HTR-8/SVneo (cell line): ENCODE measurements around the gene CACNB3.

Source experiments
- DNase-seq: peaks from one replicate; pipeline ENCODE4 v3.0.0; 2011; ENCODE audit warnings: low spot score, mixed read lengths; ENCODE audit not compliant: insufficient read length
- FAIRE-seq: peaks from 2 replicates; lab custom pipeline; 2011; peaks lifted over from hg19 to GRCh38; lab: Jason Lieb, UNC

The CACNB3 gene

DNA sequence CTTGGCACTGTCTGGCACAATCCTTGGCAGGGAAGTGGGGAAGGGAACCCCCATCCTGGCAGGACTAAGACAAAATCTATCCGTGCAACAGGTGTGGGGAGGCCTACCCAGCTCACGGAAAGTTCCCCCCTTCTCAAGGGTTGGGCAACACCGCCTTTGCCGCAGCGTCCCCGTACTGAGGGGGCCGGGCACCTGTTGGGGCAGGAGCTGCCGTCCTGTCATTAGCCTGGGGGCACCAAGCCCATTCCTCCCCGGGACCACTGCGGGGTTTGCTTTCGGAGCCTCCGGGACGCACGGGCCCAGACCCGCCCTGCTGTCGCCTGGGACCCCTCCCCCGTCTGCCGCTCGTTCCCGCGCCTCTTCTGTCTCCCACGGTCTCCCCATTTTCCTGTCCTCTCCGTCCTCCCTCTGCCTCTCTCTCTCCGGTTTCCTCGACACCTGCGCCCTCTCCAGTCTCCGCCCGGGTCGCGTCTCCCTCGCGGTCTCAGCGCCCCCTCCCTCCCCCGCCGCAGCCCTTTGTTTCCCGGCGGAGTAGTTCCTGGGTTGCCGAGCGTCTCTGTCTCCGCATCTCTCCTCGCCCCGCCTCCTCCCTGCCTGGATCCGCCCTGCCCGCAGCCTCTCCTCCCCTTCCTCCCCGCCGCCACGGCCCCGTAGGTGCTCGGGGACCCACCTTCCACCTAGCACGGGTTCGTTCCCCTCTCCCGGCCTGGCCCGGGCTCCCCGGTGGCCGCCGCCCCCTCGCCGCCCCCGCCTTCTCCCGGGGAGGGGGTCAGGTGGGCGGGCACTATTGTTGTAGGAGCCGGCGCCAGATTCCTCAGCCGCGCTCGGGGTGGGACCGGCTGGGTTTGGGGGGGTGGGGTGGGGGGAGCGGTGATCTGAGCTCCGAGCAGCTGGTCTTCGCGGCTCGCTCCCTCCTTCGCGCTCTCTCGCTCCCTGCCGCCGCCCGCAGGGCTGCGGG is at the start of gene CACNB3:
CACNB3 (plus strand) TSS at position 624 of the 958 bp plus-strand sequence. CDS start 434 bp downstream, outside the sequence.
- peak; percentile 67 for DNase-seq
- no peak for FAIRE-seq

DNA sequence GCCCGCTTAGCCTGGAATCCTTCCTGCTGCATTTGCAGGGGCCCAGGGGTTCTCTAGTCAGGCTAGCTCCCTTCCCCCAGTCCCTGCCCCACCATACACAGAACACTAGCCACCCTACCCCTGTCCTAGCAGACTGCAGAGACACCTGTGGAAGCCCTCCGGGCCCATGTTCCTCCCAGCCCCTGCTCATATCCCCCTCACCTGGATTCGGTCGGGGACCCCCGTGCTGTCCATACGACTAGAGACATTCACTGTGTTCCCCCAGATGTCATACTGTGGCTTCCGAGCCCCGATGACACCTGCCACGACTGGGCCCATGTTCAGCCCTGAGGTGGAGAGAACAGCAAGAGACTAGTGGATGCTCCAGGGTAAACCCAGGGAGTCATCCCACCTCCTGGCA is 49.6 kb upstream of the CACNB3 start:
- FAIRE-seq = no peak
- no peak for DNase-seq

DNA sequence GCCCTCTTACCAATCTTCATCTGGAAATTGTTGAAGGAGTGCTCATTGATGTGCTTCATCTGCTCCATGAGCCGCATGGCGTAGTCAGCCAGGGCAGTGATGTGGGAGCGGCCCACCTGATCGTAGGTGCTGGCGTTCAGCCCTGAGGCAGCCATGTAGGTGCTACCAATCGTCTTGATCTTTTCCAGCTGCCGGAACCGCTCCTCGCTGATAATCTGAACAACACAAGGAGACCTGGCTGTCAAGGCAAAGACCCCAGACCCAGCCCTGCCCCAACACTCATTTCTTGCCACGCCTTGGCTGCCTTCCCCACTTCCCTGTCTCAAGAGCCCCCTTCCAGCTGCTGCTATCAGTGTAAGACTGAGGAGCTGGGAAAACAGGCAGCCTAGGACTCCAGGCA is 47.5 kb upstream of the CACNB3 start:
- no peak for FAIRE-seq
- no peak for DNase-seq

DNA sequence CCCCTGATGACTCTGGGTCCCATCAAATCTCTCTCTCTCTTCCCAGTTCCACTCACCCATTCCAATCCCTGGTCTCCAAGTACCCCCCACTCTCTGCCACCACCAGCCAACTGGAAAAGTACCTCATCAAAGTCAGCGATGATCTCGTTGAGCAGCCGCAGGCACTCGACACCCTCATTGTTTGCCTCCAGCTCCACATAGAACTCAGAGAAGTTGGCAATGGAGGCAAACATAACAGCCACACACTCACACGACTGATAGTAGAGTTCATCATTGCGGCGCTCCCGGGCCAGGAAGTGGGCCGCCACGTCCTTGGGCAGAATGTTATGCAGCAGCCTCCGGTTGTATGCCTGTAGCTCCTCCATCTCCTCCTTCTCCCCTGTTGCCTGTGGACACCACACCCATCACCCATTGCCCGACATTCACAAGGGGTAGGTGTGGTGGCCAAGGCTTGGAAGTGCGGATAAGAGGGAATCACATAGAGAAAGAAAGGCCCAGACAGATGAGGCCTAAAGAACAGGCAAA is 46.6 kb upstream of the CACNB3 start:
- FAIRE-seq (no peak), DNase-seq (no peak)

DNA sequence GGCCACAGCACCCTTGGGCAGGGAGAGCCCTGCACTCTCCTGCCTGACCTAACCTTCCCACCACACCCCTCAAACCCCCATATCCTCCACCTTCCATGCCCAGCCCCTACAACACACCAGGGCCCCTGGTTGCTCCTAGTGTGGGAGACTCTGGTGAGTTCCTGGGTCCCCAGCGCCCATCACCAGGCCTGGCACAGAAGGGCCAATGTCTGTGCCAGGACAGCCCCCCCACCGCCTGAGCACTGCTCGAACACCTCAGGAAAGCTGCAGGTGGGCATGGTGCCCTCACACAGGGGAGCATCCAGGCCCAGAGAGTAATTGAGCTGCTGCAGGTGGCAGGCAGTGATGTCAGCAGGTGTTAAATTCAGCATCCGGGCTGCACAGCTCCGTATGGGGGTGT is 44.6 kb upstream of the CACNB3 start:
- FAIRE-seq = no peak

DNA sequence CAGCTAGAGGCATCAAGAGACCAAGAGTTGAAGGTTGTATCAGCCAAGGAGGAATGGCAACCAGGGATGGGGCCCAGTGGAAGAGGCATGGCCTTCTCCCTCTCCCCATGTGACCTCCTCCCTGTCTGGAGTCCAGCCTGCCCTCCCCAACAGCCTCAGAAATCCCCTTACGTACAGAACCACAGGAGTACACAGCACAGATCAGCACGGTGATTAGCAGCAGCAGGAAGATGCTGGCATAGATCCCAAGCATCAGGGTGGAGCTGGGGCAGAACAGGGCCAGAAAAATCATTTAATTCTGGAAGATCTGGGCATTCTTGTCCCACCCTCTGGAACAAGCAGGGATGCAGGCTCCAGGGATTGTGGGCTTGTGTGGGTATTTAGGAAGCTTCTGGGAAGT is 43.8 kb upstream of the CACNB3 start:
- no peak for FAIRE-seq
- no peak for DNase-seq

More for the DNA sequence above, 44.6 kb upstream of the CACNB3 start:
- DNase-seq = no peak

DNA sequence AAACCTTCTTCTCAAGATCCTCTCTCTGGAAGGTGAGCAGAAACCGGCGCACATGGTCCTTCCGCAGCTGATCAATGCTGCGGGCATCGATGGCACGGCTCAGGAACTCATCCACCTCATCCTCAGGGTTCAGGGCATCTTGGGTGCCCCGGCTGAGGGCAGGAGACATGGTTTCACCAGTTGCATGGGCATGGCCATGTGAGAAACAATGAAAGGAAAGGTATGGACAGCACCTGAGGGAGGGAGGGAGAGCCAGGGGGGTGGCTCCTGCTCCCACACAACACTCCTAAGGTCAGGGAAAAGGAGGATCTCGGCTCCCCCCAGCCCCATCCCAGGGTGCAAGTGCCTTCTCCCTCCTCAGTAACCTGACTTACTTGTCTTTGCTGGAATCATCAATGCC is 43.0 kb upstream of the CACNB3 start:
- no peak for DNase-seq
- FAIRE-seq = no peak

DNA sequence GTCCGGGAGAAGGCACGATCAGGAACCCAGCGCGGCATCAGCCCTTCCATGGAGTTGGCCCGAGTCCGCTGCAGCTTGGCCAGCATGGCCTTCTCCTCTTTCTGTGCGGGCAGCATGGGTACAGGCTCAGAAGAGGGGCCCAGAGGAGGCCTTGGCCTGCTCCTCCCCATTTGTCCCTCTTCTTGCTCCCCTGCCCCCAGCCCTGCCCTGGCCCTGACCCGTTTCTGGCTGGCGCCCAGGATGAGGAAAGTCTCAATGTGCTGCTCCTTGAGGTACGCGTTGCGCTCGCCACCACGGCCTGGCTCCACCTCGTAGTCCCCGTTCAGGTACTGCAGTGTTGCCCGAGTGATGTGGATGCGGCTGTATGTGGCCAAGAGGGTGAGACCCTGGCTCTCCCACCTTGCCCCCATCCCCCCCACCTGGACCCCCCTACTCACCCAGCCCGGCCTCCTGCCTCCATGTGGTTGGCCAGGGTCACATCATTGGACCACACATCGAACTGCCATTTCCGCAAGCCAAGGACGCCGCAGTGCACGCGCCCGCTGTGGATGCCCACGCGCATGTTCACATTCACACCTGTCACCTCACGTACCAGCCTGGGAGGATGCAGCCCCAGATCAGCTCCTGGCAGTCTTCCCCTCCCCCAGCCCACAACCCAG is 42.2 kb upstream of the CACNB3 start:
- FAIRE-seq (no peak), DNase-seq (no peak)

DNA sequence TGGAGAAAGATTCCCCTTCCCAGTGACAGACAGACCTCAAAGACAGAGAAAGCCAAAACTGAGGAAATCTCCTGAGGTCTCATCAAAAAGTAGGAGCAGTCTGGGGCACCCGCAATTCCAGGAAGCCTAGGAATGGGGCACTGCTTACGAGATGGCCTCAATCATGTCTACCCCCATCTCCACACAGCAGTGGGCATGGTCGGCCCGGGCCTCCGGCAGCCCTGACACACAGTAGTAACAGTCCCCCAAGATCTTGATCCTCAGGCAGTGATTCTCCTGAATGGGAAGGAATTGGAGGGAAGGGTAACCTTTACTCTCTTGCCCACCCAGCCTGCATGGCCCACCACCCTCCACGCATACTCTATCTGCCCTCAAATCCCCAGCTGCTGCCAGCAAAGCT is 41.3 kb upstream of the CACNB3 start:
- DNase-seq (no peak), FAIRE-seq (no peak)

DNA sequence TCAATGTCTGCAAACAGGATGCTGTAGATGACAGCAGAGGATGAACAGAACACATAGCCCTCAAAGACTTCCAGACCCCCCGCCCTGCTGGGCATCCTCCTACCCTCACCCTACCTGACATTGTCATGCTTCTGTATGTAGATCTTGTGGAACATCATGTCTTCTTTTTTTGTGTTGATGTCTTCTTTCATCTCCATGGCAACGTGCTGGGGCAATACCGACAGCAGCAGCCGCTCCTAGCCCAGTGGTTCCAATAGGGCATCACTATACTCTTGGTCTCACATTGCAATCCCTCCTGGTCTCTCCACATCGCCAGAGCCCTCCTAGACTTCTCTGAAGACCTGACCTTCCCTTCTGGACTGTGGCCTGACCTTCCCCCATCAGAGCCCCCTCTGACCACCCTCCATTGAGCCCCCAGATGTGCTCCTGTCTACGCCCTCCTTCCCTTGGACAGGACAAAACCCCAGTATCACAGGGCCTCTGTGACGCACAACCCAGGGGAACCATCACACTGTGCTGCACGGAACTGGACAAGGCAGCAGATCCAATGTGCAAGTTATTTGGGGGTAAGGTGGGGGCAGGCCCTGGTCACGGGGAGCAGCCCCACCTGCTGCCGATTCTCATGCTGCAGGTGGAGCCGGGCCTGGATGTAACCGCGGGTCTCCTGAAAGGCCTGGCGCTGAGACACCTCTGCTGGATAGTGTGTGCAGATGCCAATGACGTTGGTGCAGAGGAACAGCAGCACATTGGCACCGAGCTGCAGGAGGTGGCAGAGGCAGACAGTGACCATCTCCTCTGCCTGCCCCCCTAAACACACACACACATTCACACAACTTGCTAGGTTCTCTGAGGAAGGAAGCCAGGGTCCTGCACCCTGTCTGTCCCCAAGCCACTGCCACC is 40.5 kb upstream of the CACNB3 start:
- no peak for DNase-seq
- FAIRE-seq = no peak

DNA sequence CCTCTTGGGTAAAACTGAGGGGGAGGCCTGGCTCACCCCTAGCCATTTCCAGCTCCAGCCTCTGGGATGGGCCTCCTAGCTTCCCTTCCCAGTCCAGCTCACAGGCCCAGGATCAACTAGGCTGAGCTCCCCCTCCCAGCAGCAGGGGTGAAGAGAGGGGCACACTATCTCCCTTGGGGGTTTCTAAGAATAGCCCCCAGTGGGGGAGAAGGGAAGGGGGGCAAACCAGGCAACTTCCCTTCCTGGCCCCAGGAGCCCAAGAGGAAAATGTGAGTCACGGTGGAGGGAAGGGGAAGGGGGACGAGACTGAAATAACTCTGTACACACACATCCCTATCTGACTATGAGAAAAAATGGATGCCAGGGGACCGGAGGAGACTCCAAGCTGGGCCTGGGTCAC is 38.4 kb upstream of the CACNB3 start:
- DNase-seq (no peak), FAIRE-seq (no peak)

DNA sequence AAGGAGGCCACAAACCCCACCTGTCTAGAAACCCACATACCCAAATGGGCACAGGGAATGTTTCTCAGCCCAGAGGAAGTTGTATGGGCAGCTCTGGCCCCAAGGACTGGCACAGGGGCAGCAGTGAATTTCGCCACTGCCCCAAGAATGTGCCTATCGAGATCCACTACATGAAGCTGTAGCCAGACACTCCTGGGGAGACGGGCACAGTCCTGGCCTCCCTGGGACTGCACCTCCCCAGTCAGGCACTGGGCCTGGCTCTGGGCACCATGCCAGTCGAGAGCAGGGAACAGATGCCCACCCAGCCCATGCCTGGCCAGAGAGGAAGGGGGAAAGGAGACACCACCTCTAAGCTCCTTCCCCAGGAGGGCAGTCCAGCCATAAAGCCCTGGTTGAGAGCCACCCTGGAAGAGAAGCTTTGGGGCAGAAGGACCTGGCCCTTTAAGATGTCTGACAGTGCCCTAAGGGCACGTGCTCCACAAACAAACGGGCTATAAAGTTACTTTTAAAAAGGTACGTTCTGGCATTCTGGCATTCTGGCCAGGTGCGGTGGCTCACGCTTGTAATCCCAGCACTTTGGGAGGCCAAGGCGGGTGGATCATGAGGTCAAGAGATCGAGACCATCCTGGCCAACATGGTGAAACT is 37.8 kb upstream of the CACNB3 start:
- no peak for DNase-seq
- no peak for FAIRE-seq

DNA sequence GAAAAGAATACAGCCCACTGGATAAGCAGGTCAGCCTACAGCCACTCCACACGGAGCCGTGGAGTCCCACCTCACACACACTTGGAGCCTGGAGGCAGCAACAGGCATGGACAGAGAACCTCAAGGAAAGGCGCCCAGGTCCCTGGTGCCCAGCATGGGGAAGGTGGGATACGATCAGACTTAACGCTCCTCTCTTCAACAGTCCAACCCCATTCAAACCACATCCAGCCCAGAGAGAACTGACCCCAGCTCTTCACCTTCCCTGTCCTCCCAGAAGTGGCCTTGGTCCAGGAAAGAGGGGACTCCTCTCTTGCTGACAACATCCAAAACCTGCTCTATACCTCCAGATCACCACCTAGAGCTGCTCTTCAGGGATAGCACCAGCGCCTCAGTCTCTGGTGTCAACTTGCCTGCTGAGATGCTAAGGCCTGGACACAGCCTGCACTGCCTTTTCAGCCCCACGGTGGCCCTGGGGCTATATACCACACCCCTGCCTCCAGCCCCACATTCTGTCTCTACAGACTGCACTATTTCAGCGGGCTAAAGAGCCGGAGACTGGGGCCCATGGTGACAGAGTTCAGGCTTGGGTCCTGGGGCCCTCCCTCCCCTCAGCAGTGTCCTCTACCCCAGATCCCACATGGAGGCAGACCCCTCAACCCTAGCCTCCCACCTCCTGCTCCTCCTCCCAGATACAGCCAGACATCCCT is 36.4 kb upstream of the CACNB3 start:
- FAIRE-seq (no peak), DNase-seq (no peak)

DNA sequence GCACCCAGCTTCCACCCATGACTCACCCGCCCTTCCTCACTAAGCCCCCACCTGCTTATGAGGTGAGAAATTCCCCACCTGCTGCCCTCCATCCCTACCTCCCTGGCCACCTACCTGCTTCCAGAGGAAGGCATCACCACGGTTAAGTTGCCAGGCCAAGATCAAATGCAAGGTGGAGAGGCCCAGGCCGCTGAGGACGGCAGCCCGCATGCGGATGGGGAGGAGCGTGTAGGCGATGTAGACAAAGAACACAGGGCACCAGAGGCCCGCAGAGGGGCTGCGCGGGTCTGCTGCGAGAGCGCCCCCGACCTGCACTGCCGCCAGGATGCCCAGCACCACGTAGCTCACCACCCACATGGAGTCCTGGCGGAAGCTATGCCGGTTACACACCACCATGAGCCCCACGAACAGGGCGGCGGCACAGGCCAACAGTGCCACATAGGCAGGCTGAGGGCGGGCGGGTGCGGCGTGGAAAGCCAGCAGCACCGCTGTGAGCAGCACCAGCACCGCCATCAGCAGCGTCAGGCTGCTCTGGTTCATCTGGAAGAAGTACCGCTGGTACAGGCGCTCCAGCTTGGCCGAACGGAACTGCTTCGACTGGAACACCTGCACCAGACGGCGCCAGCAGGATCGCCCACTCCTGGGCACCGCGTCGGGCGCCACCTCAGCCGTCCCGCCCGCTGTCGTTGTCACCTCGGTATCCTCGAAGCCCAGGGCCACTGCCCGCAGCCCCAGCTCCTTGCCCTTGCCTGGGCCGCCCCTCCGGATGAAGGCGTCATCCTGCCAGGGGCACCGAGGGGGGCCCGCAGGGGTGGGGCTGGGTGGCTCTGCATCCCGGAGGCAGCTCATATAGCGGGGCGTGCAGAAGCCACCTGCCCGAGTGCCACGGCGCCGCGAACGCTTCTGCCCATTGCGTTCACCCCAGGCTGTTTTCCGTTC is 35.6 kb upstream of the CACNB3 start:
- DNase-seq (no peak), FAIRE-seq (no peak)

DNA sequence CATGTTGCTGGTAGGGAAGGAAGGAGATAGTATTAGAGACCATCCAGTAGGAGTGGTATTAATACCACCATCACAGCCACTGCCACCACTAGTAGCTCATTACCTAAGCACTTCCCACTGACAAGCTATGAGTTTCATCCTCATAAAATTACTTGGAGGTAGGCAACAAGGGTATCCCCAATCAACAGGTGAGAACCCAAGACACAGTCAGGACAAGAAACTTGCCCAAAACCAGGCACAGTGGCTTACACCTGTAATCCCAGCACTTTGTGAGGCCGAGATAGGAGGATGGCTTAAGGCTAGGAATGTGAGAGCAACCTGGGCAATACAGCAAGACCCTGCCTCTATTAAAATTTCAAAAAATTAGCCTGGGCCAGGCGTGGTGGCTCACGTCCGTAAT is 34.9 kb upstream of the CACNB3 start:
- no peak for FAIRE-seq
- DNase-seq = no peak

DNA sequence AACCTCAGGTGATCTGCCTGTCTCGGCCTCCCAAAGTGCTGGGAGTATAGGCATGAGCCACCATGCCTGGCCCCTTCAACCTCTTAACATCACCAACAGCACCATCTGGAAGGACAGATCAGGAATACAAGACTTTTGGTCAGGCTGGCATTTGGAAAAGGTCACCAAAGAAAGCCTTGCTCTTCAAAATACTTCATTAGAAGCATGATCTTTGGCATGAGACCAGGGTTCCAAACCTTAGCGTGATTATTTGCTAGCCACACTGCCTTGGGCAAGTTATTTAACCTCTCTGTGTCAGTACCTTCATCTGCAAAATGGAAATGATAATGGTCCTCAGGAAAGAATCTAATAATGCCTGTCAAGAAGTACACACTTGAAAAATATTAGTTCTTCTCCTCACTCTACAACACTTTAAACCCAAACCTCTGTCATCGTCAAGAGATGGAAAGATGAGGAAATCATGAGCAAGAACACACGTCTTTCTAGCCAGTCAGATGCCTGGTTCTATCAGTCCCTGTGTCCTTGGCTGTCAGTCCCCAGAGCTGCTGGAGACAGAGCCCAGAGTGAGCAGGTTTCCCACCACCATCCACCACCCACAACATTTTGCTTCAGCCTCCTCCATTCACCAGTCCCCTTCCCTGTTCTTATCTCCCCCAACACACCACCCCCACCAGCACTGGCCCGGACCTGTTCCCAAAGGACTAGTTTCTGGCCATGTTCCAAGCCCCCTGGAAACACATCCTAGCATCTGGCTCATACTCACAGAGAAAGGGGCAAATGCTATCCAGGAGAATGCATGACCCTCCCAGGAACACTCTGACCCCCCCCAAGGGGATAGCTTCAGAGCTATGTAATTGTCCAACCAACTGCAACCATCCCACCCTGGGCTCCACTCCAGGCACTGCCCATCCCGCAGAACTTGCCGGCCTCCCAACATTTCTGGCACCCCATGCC is 31.4 kb upstream of the CACNB3 start:
- no peak for FAIRE-seq
- no peak for DNase-seq
